ENCODE data around the gene ZBTB46.
A peak's percentile ranks its signal among the peaks of the same experiment; 100 is the strongest.

The ZBTB46 gene

GRCh38 chr20:63706852-63707557 lies 124.1 kb downstream of the ZBTB46 start:
- no peak for DNase-seq (ENCODE audit: low read depth in 2 of 2)

GRCh38 chr20:63706027-63706695 lies 124.9 kb downstream of the ZBTB46 start:
- DNase-seq (ENCODE audit: low read depth in 2 of 2) = no peak

- DNase-seq (ENCODE audit: low read depth in 2 of 2) = no peak
Observed at GRCh38 chr20:63705232-63706026, 125.6 kb downstream of the ZBTB46 start.

GRCh38 chr20:63704749-63705117 lies 126.3 kb downstream of the ZBTB46 start:
- DNase-seq (ENCODE audit: low read depth in 2 of 2) = no peak

- DNase-seq (ENCODE audit: low read depth in 2 of 2) = no peak
Observed at GRCh38 chr20:63703976-63704748, 126.9 kb downstream of the ZBTB46 start.

- DNase-seq (ENCODE audit: low read depth in 2 of 2) = no peak
Observed at GRCh38 chr20:63703471-63703975, 127.5 kb downstream of the ZBTB46 start.

GRCh38 chr20:63702751-63703470 lies 128.2 kb downstream of the ZBTB46 start:
- no peak for DNase-seq (ENCODE audit: low read depth in 2 of 2)

- DNase-seq (ENCODE audit: low read depth in 2 of 2) = no peak
Observed at GRCh38 chr20:63702036-63702665, 128.9 kb downstream of the ZBTB46 start.

GRCh38 chr20:63701329-63702035 lies 129.6 kb downstream of the ZBTB46 start:
- DNase-seq (ENCODE audit: low read depth in 2 of 2) = no peak

GRCh38 chr20:63701051-63701328 lies 130.1 kb downstream of the ZBTB46 start:
- no peak for DNase-seq (ENCODE audit: low read depth in 2 of 2)

- no peak for DNase-seq (ENCODE audit: low read depth in 2 of 2)
Observed at GRCh38 chr20:63700199-63701050, 130.6 kb downstream of the ZBTB46 start.

GRCh38 chr20:63699466-63700198 lies 131.4 kb downstream of the ZBTB46 start:
- no peak for DNase-seq (ENCODE audit: low read depth in 2 of 2)

GRCh38 chr20:63698739-63699465 lies 132.2 kb downstream of the ZBTB46 start:
- DNase-seq (ENCODE audit: low read depth in 2 of 2) = peak; percentile 40 to 55

GRCh38 chr20:63697868-63698545 lies 133.1 kb downstream of the ZBTB46 start:
- DNase-seq (ENCODE audit: low read depth in 2 of 2) = no peak

- DNase-seq (ENCODE audit: low read depth in 2 of 2) = no peak
Observed at GRCh38 chr20:63697357-63697867, 133.7 kb downstream of the ZBTB46 start.

GRCh38 chr20:63696628-63697356 lies 134.3 kb downstream of the ZBTB46 start, which contains the start of gene TNFRSF6B:
TNFRSF6B (plus strand) TSS chr20:63696652; CDS start chr20:63696768, 116 bp downstream.
- no peak for DNase-seq (ENCODE audit: low read depth in 2 of 2)

Data from fibroblast of skin of left biceps (primary cell).